Stomach (tissue), 4 donors: Measurements from ENCODE around the gene UPK1A.

Experiments
- POLR2AphosphoS5 ChIP-seq, 3 donors: sonication (generic); formaldehyde crosslinking; IDR thresholded peaks; one replicate each; pipeline ENCODE4 v1.6.1; 2016; ENCODE audit warnings: antibody characterized with exemption in 3 of 3
- TF ChIP-seq, protein P1 (sequence below), 7 experiments: fragments of 450-650 bp in 4 of 7; fragments of 200-600 bp in 3 of 7; sonication (generic) in 3 of 7; IDR thresholded peaks; one replicate each; pipeline ENCODE4 v1.5.1; 2016 to 2019; ENCODE audit warnings: antibody characterized with exemption in 7 of 7, control low read depth in 2 of 7, mild to moderate bottlenecking in 1 of 7

DNA sequence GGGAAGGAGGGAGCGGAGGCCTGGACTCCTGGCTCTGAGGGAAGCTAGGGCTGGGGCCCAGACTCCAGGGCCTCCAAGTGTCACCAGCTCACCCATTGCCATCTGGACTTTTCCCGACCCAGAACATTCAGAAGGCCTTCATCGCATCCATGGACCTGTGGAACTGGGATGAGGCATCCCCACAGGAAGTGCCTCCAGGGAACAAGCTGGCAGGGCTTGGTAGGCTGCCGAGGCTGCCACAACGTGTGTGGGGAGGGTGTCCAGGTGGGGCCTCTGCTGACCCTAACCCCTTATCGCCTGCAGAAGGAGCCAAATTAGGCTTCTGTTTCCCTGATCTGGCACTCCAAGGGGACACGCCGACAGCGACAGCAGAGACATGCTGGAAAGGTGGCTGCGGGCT lies 24.0 kb upstream of the UPK1A start:
- TF ChIP-seq, protein P1, sequence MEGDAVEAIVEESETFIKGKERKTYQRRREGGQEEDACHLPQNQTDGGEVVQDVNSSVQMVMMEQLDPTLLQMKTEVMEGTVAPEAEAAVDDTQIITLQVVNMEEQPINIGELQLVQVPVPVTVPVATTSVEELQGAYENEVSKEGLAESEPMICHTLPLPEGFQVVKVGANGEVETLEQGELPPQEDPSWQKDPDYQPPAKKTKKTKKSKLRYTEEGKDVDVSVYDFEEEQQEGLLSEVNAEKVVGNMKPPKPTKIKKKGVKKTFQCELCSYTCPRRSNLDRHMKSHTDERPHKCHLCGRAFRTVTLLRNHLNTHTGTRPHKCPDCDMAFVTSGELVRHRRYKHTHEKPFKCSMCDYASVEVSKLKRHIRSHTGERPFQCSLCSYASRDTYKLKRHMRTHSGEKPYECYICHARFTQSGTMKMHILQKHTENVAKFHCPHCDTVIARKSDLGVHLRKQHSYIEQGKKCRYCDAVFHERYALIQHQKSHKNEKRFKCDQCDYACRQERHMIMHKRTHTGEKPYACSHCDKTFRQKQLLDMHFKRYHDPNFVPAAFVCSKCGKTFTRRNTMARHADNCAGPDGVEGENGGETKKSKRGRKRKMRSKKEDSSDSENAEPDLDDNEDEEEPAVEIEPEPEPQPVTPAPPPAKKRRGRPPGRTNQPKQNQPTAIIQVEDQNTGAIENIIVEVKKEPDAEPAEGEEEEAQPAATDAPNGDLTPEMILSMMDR (IDR thresholded peaks at IDR 0.05) = no peak
- TF ChIP-seq POLR2AphosphoS5 (IDR thresholded peaks at IDR 0.05) = no peak
